Head of caudate nucleus (tissue), 42 donors: Measurements from ENCODE around the gene MAGEA8.
"Not testable (repeated sequence)": the region's sequence is repeated elsewhere in the genome, so short reads cannot be mapped to it uniquely, and the experiment has no call there.

ENCODE experiments used
- DNase-seq, 42 donors: peaks; one replicate each; pipeline versions ENCODE4 v3.0.0 to v3.0.0-alpha.2; 2020 to 2021; ENCODE audit warnings: mixed read lengths in 7 of 42
- intact Hi-C: fragments of 100-400 bp; cut with DNase I; formaldehyde crosslinking; loops from one replicate; pipeline ENCODE4 v1.15.0; 2022

Gene MAGEA8

GRCh38 chrX:149881081-149881711 lies at the start of gene MAGEA8:
Gene MAGEA8 (plus strand): TSS chrX:149881183. CDS start chrX:149884273, 3,090 bp downstream.
- DNase-seq, result no peak
- intact Hi-C loops, result no loop called here

- intact Hi-C loops, result no loop called here
Observed at GRCh38 chrX:149831473-149831872, 49.5 kb upstream of the MAGEA8 start.

GRCh38 chrX:149836728-149837127 lies 44.3 kb upstream of the MAGEA8 start:
- DNase-seq, intact Hi-C loops: not testable (repeated sequence)

More at GRCh38 chrX:149831473-149831872, 49.5 kb upstream of the MAGEA8 start:
- DNase-seq, result no peak

- intact Hi-C loops, result no loop called here
- no peak for DNase-seq
Observed at GRCh38 chrX:149837167-149837566, 43.8 kb upstream of the MAGEA8 start.

GRCh38 chrX:149837639-149838038 lies 43.3 kb upstream of the MAGEA8 start:
- DNase-seq, result no peak
- intact Hi-C loops, result no loop called here

GRCh38 chrX:149841929-149842328 lies 39.1 kb upstream of the MAGEA8 start:
- no peak for DNase-seq
- intact Hi-C loops, result no loop called here

GRCh38 chrX:149845385-149845784 lies 35.6 kb upstream of the MAGEA8 start:
- no peak for DNase-seq
- intact Hi-C loops, result no loop called here

GRCh38 chrX:149846789-149847188 lies 34.2 kb upstream of the MAGEA8 start:
- DNase-seq, result no peak

GRCh38 chrX:149848855-149849254 lies 32.1 kb upstream of the MAGEA8 start:
- no peak for DNase-seq
- intact Hi-C loops, result no loop called here

More at GRCh38 chrX:149846789-149847188, 34.2 kb upstream of the MAGEA8 start:
- intact Hi-C loops, result no loop called here

GRCh38 chrX:149849787-149850186 lies 31.2 kb upstream of the MAGEA8 start:
- DNase-seq, result no peak
- intact Hi-C loops, result no loop called here

- no peak for DNase-seq
- intact Hi-C loops, result no loop called here
Observed at GRCh38 chrX:149851864-149852263, 29.1 kb upstream of the MAGEA8 start.

- intact Hi-C loops, result no loop called here
- no peak for DNase-seq
Observed at GRCh38 chrX:149853925-149854324, 27.1 kb upstream of the MAGEA8 start.

- DNase-seq, result no peak
- intact Hi-C loops, result no loop called here
Observed at GRCh38 chrX:149858592-149858991, 22.4 kb upstream of the MAGEA8 start.

- intact Hi-C loops, result no loop called here
- DNase-seq, result no peak
Observed at GRCh38 chrX:149860445-149860844, 20.5 kb upstream of the MAGEA8 start.

GRCh38 chrX:149865390-149865789 lies 15.6 kb upstream of the MAGEA8 start:
- intact Hi-C loops, result no loop called here
- no peak for DNase-seq

GRCh38 chrX:149867488-149867887 lies 13.5 kb upstream of the MAGEA8 start:
- intact Hi-C loops, result no loop called here

GRCh38 chrX:149870840-149871239 lies 10.1 kb upstream of the MAGEA8 start:
- DNase-seq, result no peak
- intact Hi-C loops, result no loop called here

More at GRCh38 chrX:149867488-149867887, 13.5 kb upstream of the MAGEA8 start:
- DNase-seq, result no peak

GRCh38 chrX:149871433-149871832 lies 9.6 kb upstream of the MAGEA8 start:
- intact Hi-C loops, result no loop called here
- no peak for DNase-seq

GRCh38 chrX:149871940-149872339 lies 9.0 kb upstream of the MAGEA8 start:
- intact Hi-C loops, result no loop called here
- DNase-seq, result no peak

GRCh38 chrX:149877157-149877556 lies 3.8 kb upstream of the MAGEA8 start:
- intact Hi-C loops, result no loop called here
- DNase-seq, result no peak

- no peak for DNase-seq
- intact Hi-C loops, result no loop called here
Observed at GRCh38 chrX:149877636-149878035, 3.3 kb upstream of the MAGEA8 start.
